RWPE2 (cell line): ENCODE results near the gene FITM1.

Experiments
- ATAC-seq: fragments of 200-7000 bp; cut with Tn5 transposase; 3 replicates; pipeline ENCODE4 v1.9.1; 2021; ENCODE audit warnings: low read depth
- DNase-seq: peaks from one replicate; pipeline ENCODE4 v3.0.0-alpha.2; 2020; ENCODE audit warnings: low spot score
- H3K27ac ChIP-seq: fragments of 450-650 bp; 2 replicates; pipeline ENCODE4 v1.5.1; 2017; ENCODE audit warnings: mild to moderate bottlenecking; ENCODE audit not compliant: poor library complexity, severe bottlenecking
- H3K27me3 ChIP-seq: fragments of 250-450 bp; sonication (Bioruptor Pico); 2 replicates; pipeline ENCODE4 v1.5.1; 2021; ENCODE audit warnings: mild to moderate bottlenecking, moderate library complexity; ENCODE audit not compliant: insufficient read depth, poor library complexity, severe bottlenecking
- H3K36me3 ChIP-seq: fragments of 250-450 bp; sonication (Bioruptor Pico); 2 replicates; pipeline ENCODE4 v1.5.1; 2020; ENCODE audit warnings: low read depth, mild to moderate bottlenecking, moderate library complexity
- H3K4me1 ChIP-seq: fragments of 250-450 bp; sonication (Bioruptor Pico); 2 replicates; pipeline ENCODE4 v1.5.1; 2021; ENCODE audit warnings: mild to moderate bottlenecking, moderate library complexity; ENCODE audit not compliant: insufficient read depth, poor library complexity, severe bottlenecking
- H3K4me3 ChIP-seq: fragments of 250-450 bp; sonication (Bioruptor Pico); 2 replicates; pipeline ENCODE4 v1.5.1; 2021; ENCODE audit warnings: mild to moderate bottlenecking, moderate library complexity; ENCODE audit not compliant: severe bottlenecking
- H3K9me3 ChIP-seq: fragments of 250-450 bp; sonication (Bioruptor Pico); 2 replicates; pipeline ENCODE4 v1.5.1; 2021; ENCODE audit warnings: mild to moderate bottlenecking, moderate library complexity; ENCODE audit not compliant: severe bottlenecking
- CTCF ChIP-seq: fragments of 450-650 bp; IDR thresholded peaks from one replicate; pipeline ENCODE4 v1.5.1; 2017; ENCODE audit warnings: mild to moderate bottlenecking, moderate library complexity; ENCODE audit not compliant: poor library complexity, severe bottlenecking

Gene FITM1

DNA sequence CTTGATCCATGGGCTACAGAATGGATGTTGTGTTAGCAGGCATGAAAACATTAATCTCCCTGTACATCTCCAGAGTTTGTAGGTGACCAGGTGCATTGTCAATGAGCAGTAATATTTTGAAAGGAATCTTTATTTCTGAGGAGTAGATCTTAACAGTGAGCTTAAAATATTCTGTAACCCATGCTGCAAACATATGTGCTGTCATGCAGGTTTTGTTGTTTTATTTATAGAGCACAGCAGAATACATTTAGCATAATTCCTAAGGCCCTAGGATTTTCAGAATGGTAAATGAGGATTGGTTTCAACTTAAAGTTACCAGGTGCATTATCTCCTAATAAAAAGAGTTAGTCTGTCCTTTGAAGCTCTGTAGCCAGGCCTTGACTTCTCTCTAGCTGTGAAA lies 3.5 kb upstream of the FITM1 start:
- H3K4me3 ChIP-seq: no peak overlapping the region
- TF ChIP-seq CTCF: no peak
- no peaks in the 10 kb centered on the region for H3K9me3 ChIP-seq
- no peak overlapping the region for H3K27ac ChIP-seq
- no peak for DNase-seq
- no peaks in the 10 kb centered on the region for H3K27me3 ChIP-seq
- no peaks in the 10 kb centered on the region for H3K4me1 ChIP-seq
- ATAC-seq: no peak
- H3K36me3 ChIP-seq: no peaks in the 10 kb centered on the region

- no peak for ATAC-seq
- no peak for TF ChIP-seq CTCF
- Histone ChIP-seq H3K9me3 (no peaks in the 10 kb centered on the region), H3K4me3 (no peak overlapping the region), H3K4me1 (peaks cover 5% of the 10 kb centered on the region), H3K27me3 (no peaks in the 10 kb centered on the region), H3K27ac (no peak overlapping the region), H3K36me3 (no peaks in the 10 kb centered on the region)
- DNase-seq: no peak
Measured at GRCh38 chr14:24127673-24128072, 2.8 kb upstream of the FITM1 start.

DNA sequence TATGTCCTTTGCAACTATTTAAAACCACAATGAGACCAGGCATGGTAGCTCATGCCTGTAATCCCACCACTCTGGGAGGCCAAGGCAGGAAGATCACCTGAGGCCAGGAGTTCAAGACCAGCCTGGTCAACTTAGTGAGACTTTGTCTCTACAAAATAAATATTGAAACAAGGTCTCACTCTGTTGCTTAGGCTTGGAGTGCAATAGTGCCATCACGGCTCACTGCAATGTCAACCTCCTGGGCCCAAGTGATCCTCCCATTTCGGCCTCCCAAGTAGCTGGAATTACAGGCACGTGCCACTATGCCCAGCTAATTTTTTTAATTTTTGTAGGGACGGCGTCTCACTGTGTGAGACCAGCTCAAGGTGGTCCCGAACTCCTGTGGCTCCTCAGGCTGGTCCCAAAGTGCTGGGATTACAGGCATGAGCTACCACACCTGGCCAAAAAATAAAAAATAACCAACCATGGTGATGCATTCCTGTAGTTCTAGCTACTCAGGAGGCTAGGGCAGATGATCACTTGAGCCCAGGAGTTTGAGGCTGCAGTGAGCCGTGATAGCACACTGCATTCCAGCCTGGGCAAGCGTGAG lies 955 bp upstream of the FITM1 start:
- no peak overlapping the region for H3K27ac ChIP-seq
- no peaks in the 10 kb centered on the region for H3K36me3 ChIP-seq
- H3K27me3 ChIP-seq: no peaks in the 10 kb centered on the region
- TF ChIP-seq CTCF: no peak
- ATAC-seq (no peak), DNase-seq (no peak)
- no peak overlapping the region for H3K4me3 ChIP-seq
- peaks cover 5% of the 10 kb centered on the region for H3K4me1 ChIP-seq
- no peaks in the 10 kb centered on the region for H3K9me3 ChIP-seq

- Histone ChIP-seq H3K4me1 (peaks cover 5% of the 10 kb centered on the region), H3K27me3 (no peaks in the 10 kb centered on the region), H3K36me3 (no peaks in the 10 kb centered on the region), H3K4me3 (no peak overlapping the region), H3K9me3 (no peaks in the 10 kb centered on the region), H3K27ac (no peak overlapping the region)
- DNase-seq: no peak
- no peak for ATAC-seq
- no peak for TF ChIP-seq CTCF
Measured at GRCh38 chr14:24130717-24131548, 474 bp downstream of the FITM1 start.

- DNase-seq (no peak), ATAC-seq (no peak)
- Histone ChIP-seq H3K27ac (no peak overlapping the region), H3K27me3 (no peaks in the 10 kb centered on the region), H3K36me3 (no peaks in the 10 kb centered on the region), H3K9me3 (no peaks in the 10 kb centered on the region), H3K4me3 (no peak overlapping the region), H3K4me1 (peaks cover 5% of the 10 kb centered on the region)
- TF ChIP-seq CTCF: no peak
Measured at GRCh38 chr14:24131549-24131966, 1.1 kb downstream of the FITM1 start.
